Left ventricle myocardium inferior (tissue), 1 donor: ENCODE results near the gene EEF1A2. TPM values are rescaled to one million over a fixed set of nuclear protein-coding genes. Genes with fewer than 3 reads are reported as not detected.

Experiments used
- DNase-seq: peaks from one replicate; pipeline ENCODE4 v3.0.0-alpha.2; 2020
- H3K27ac ChIP-seq: fragments of 200-600 bp; replicated peaks from 2 replicates; pipeline ENCODE4 v1.8.0; 2021
- H3K27me3 ChIP-seq: fragments of 200-600 bp; 2 replicates; pipeline ENCODE4 v1.8.0; 2021; ENCODE audit warnings: low read depth
- H3K36me3 ChIP-seq: fragments of 200-600 bp; 2 replicates; pipeline ENCODE4 v1.8.0; 2021
- H3K4me1 ChIP-seq: fragments of 200-600 bp; 2 replicates; pipeline ENCODE4 v1.8.0; 2021
- H3K4me3 ChIP-seq: fragments of 200-600 bp; 2 replicates; pipeline ENCODE4 v1.8.0; 2021; ENCODE audit warnings: mild to moderate bottlenecking, moderate library complexity
- H3K9me3 ChIP-seq: fragments of 200-600 bp; replicated peaks from 2 replicates; pipeline ENCODE4 v1.8.0; 2021
- CTCF ChIP-seq: fragments of 200-600 bp; IDR thresholded peaks from 2 replicates; pipeline ENCODE4 v1.8.0; 2021; ENCODE audit warnings: antibody characterized with exemption, mild to moderate bottlenecking, borderline replicate concordance
- intact Hi-C: fragments of 100-400 bp; cut with micrococcal nuclease; formaldehyde crosslinking; loops from one replicate; pipeline ENCODE4 v1.11.0; 2022
- total RNA-seq: library from RNA; stranded (reverse); fragmentation: NEBNext Ultra II Directional; extraction: Animal tissue kit (Norgen Biotek cat#: 25700); gene quantifications from one replicate; pipeline ENCODE4 v1.2.1, GENCODE V29; 2021
- donor health status: DM: no; HTN: yes; CAD: no; lungs with severe emphysema.

The EEF1A2 gene
- total RNA-seq, 1 donor from 2014 or later: 1,286 TPM

GRCh38 chr20:63527184-63527583 lies 28.3 kb upstream of the EEF1A2 start:
- Histone ChIP-seq H3K4me1 (peaks cover 13% of the 10 kb centered on the region), H3K4me3 (no peak overlapping the region), H3K36me3 (peaks cover 12% of the 10 kb centered on the region), H3K27me3 (no peaks in the 10 kb centered on the region), H3K9me3 (no peaks in the 10 kb centered on the region), H3K27ac (no peak overlapping the region)
- no peak for DNase-seq
- intact Hi-C loops: no loop called here
- TF ChIP-seq CTCF: no peak

GRCh38 chr20:63525971-63526370 lies 27.1 kb upstream of the EEF1A2 start:
- H3K36me3 ChIP-seq: peaks cover 15% of the 10 kb centered on the region
- H3K4me3 ChIP-seq: no peak overlapping the region
- H3K4me1 ChIP-seq: peaks cover 25% of the 10 kb centered on the region
- no peaks in the 10 kb centered on the region for H3K27me3 ChIP-seq
- no peaks in the 10 kb centered on the region for H3K9me3 ChIP-seq
- DNase-seq: no peak
- intact Hi-C loops: no loop called here
- no peak for TF ChIP-seq CTCF
- H3K27ac ChIP-seq: no peak overlapping the region

GRCh38 chr20:63525185-63525584 lies 26.3 kb upstream of the EEF1A2 start:
- H3K4me3 ChIP-seq: no peak overlapping the region
- H3K27ac ChIP-seq: no peak overlapping the region
- H3K27me3 ChIP-seq: no peaks in the 10 kb centered on the region
- no peak for DNase-seq
- TF ChIP-seq CTCF: no peak
- intact Hi-C loops: no loop called here
- peaks cover 15% of the 10 kb centered on the region for H3K36me3 ChIP-seq
- peaks cover 31% of the 10 kb centered on the region for H3K4me1 ChIP-seq
- no peaks in the 10 kb centered on the region for H3K9me3 ChIP-seq

GRCh38 chr20:63522981-63523611 lies 24.2 kb upstream of the EEF1A2 start:
- DNase-seq: no peak
- no peak for TF ChIP-seq CTCF
- Histone ChIP-seq H3K4me3 (no peak overlapping the region), H3K36me3 (peaks cover 15% of the 10 kb centered on the region), H3K9me3 (no peaks in the 10 kb centered on the region), H3K4me1 (peaks cover 46% of the 10 kb centered on the region), H3K27me3 (no peaks in the 10 kb centered on the region), H3K27ac (no peak overlapping the region)
- intact Hi-C loops: no loop called here

- intact Hi-C loops: no loop called here
- peak overlapping the region; percentile 91 for H3K4me3 ChIP-seq
- no peak for DNase-seq
These were observed 23.4 kb upstream of the EEF1A2 start for GRCh38 chr20:63522091-63522868.

More at GRCh38 chr20:63522091-63522868, 23.4 kb upstream of the EEF1A2 start:
- no peaks in the 10 kb centered on the region for H3K9me3 ChIP-seq
- peaks cover 46% of the 10 kb centered on the region for H3K4me1 ChIP-seq
- peaks cover 15% of the 10 kb centered on the region for H3K36me3 ChIP-seq
- H3K27ac ChIP-seq: peak overlapping the region; percentile 36
- no peak for TF ChIP-seq CTCF
- no peaks in the 10 kb centered on the region for H3K27me3 ChIP-seq
